NT2/D1 (cell line): ENCODE measurements around the gene PTER.

ENCODE experiments used
- DNase-seq: peaks from one replicate; pipeline ENCODE4 v3.0.0-alpha.2; 2011; ENCODE audit warnings: low read depth, low spot score
- H3K27me3 ChIP-seq: 2 replicates; pipeline ENCODE4 v1.6.0; 2011; ENCODE audit warnings: mild to moderate bottlenecking; ENCODE audit not compliant: insufficient read length, insufficient read depth
- H3K36me3 ChIP-seq: 2 replicates; pipeline ENCODE4 v1.6.1; 2011; ENCODE audit warnings: mild to moderate bottlenecking, low read length, mixed read lengths; ENCODE audit not compliant: insufficient read depth, insufficient read length
- H3K4me1 ChIP-seq: 2 replicates; pipeline ENCODE4 v1.5.1; 2011; ENCODE audit not compliant: insufficient read depth, insufficient read length
- H3K4me3 ChIP-seq: 2 replicates; pipeline ENCODE4 v1.5.1; 2011; ENCODE audit warnings: low read depth; ENCODE audit not compliant: insufficient read length
- H3K9ac ChIP-seq: 2 replicates; pipeline ENCODE4 v1.6.0; 2011; ENCODE audit warnings: low read depth; ENCODE audit not compliant: insufficient read length
- H3K9me3 ChIP-seq: 2 replicates; pipeline ENCODE4 v1.5.1; 2011; ENCODE audit warnings: mild to moderate bottlenecking, low read length; ENCODE audit not compliant: insufficient read depth
- SUZ12 ChIP-seq: IDR thresholded peaks from 2 replicates; pipeline ENCODE4 v1.6.1; 2011; ENCODE audit not compliant: insufficient read length, insufficient read depth; ENCODE audit errors: extremely low read depth
- YY1 ChIP-seq: IDR thresholded peaks from 2 replicates; pipeline ENCODE4 v1.6.1; 2011; ENCODE audit not compliant: insufficient read length, insufficient read depth
- ZNF274 ChIP-seq: IDR thresholded peaks from 2 replicates; pipeline ENCODE4 v1.6.1; 2011; ENCODE audit warnings: mild to moderate bottlenecking, low read depth, low read length

PTER gene

GRCh38 chr10:16547973-16548372, 111.2 kb downstream of the PTER start:
- no peak overlapping the region for H3K9ac ChIP-seq
- DNase-seq = no peak
- no peaks in the 10 kb centered on the region for H3K9me3 ChIP-seq
- H3K4me1 ChIP-seq = no peaks in the 10 kb centered on the region
- no peak for TF ChIP-seq ZNF274
- no peak for TF ChIP-seq SUZ12
- no peak for TF ChIP-seq YY1
- H3K36me3 ChIP-seq = no peaks in the 10 kb centered on the region
- no peak overlapping the region for H3K4me3 ChIP-seq
- no peaks in the 10 kb centered on the region for H3K27me3 ChIP-seq

- no peak for TF ChIP-seq ZNF274
- no peak for TF ChIP-seq SUZ12
- no peak for TF ChIP-seq YY1
- Histone ChIP-seq H3K9ac (no peak overlapping the region), H3K36me3 (no peaks in the 10 kb centered on the region)
Measured at GRCh38 chr10:16559236-16559773, 122.5 kb downstream of the PTER start.

GRCh38 chr10:16562891-16563290, 126.1 kb downstream of the PTER start:
- H3K27me3 ChIP-seq = no peaks in the 10 kb centered on the region
- TF ChIP-seq SUZ12 (no peak), YY1 (no peak), ZNF274 (no peak)
- no peaks in the 10 kb centered on the region for H3K36me3 ChIP-seq
- H3K4me1 ChIP-seq = no peaks in the 10 kb centered on the region
- no peaks in the 10 kb centered on the region for H3K9me3 ChIP-seq
- DNase-seq = no peak
- no peak overlapping the region for H3K4me3 ChIP-seq
- no peak overlapping the region for H3K9ac ChIP-seq

More at GRCh38 chr10:16559236-16559773, 122.5 kb downstream of the PTER start:
- DNase-seq = no peak
- Histone ChIP-seq H3K4me3 (no peak overlapping the region), H3K4me1 (no peaks in the 10 kb centered on the region), H3K27me3 (no peaks in the 10 kb centered on the region), H3K9me3 (no peaks in the 10 kb centered on the region)
